Stimulated activated naive B cell treated with anti-CD40 and anti-IgM and Interleukin-4, amounts not matched to agents 10 μg/mL and 1 μg/mL and 100 μg/mL, for 72 hours (primary cell): ENCODE results near the gene AGL.
"Not testable (repeated sequence)": the region's sequence is repeated elsewhere in the genome, so short reads cannot be mapped to it uniquely, and the experiment has no call there.

Experiments
- ATAC-seq, 2 donors: fragments of 150-1000 bp; cut with Tn5 transposase; replicated peaks; 2 replicates each; pipeline ENCODE4 v1.10.0; 2021; ENCODE audit warnings: moderate library complexity in 1 of 2
- DNase-seq: peaks from one replicate; pipeline ENCODE4 v3.0.0; 2021
- H3K27ac Mint-ChIP-seq: one replicate; pipeline ENCODE4 v1.8.0; 2022; ENCODE audit warnings: mild to moderate bottlenecking, mixed read lengths
- H3K27me3 Mint-ChIP-seq, 2 donors: one replicate each; pipeline ENCODE4 v1.8.0; 2022; ENCODE audit warnings: mixed read lengths in 2 of 2
- H3K36me3 Mint-ChIP-seq, 2 donors: one replicate each; pipeline ENCODE4 v1.8.0; 2022; ENCODE audit warnings: mixed read lengths in 2 of 2, mild to moderate bottlenecking in 1 of 2
- H3K4me1 Mint-ChIP-seq, 2 donors: one replicate each; pipeline ENCODE4 v1.8.0; 2022; ENCODE audit warnings: mixed read lengths in 2 of 2, mild to moderate bottlenecking in 1 of 2
- H3K4me3 Mint-ChIP-seq, 2 donors: one replicate each; pipeline ENCODE4 v1.8.0; 2022; ENCODE audit warnings: mild to moderate bottlenecking in 2 of 2, mixed read lengths in 2 of 2, moderate library complexity in 1 of 2
- H3K9me3 Mint-ChIP-seq, 2 donors: one replicate each; pipeline ENCODE4 v1.8.0; 2022; ENCODE audit warnings: mixed read lengths in 2 of 2, mild to moderate bottlenecking in 1 of 2

The AGL gene

GRCh38 chr1:99942723-99943122, 92.6 kb downstream of the AGL start:
- Mint-ChIP-seq H3K4me1 (no peaks in the 10 kb centered on the region), H3K27me3 (peaks cover 5 to 6% of the 10 kb centered on the region in 2 donors), H3K36me3 (no peaks in the 10 kb centered on the region), H3K27ac (no peak overlapping the region), H3K4me3 (no peak overlapping the region), H3K9me3 (no peaks in the 10 kb centered on the region)
- DNase-seq = no peak
- ATAC-seq = no peak

- no peak overlapping the region for H3K27ac Mint-ChIP-seq
- ATAC-seq (no peak), DNase-seq (no peak)
Observed at GRCh38 chr1:99943223-99943794, 93.1 kb downstream of the AGL start.

DNA sequence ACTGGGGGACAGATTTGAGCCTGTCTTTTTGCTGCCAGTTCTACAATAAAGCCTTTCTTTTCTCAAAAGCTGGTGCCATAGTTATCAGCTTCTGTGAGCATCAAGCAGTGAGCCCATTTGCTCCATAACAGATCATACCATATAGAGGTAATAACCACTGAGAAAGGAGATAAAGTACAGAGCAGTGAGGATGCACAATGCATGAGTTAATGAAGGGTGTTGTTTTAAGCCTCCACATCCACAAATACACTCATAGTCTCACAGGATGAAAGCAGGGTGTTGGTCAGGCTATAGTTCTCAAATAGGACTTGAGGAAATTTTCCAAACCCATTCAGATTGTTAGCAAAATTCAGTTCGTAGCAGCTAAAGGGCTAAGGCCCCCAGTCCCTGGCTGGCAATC, 94.0 kb downstream of the AGL start:
- Mint-ChIP-seq H3K36me3 (no peaks in the 10 kb centered on the region), H3K27me3 (peaks cover 5 to 11% of the 10 kb centered on the region in 2 donors), H3K27ac (no peak overlapping the region), H3K4me1 (no peaks in the 10 kb centered on the region), H3K9me3 (no peaks in the 10 kb centered on the region), H3K4me3 (no peak overlapping the region)
- ATAC-seq (no peak), DNase-seq (no peak)

More at GRCh38 chr1:99943223-99943794, 93.1 kb downstream of the AGL start:
- Mint-ChIP-seq H3K4me1 (no peaks in the 10 kb centered on the region), H3K4me3 (no peak overlapping the region), H3K36me3 (no peaks in the 10 kb centered on the region), H3K27me3 (peaks cover 5 to 10% of the 10 kb centered on the region in 2 donors), H3K9me3 (no peaks in the 10 kb centered on the region)

DNA sequence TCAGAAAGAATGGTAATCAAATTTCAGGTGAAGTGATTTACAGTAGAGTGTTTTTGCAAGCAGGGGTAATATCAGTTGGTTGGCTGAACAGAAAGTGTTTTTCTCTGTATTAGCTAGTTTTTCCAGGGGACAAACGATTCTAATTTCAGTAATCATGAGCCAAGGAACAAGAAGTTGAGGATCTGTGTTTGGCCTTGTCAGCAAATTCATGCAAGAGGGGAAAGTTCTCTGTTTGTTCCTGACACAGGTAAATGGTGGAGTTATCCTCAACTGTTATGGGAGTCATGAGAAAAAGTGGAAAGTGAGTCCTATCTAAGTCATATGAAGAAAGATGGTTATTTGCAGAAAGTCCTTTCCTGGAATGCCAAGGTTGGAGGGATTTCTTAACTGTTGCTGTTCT, 95.0 kb downstream of the AGL start:
- H3K27me3 Mint-ChIP-seq = peaks cover 5 to 11% of the 10 kb centered on the region in 2 donors
- no peak for DNase-seq

DNA sequence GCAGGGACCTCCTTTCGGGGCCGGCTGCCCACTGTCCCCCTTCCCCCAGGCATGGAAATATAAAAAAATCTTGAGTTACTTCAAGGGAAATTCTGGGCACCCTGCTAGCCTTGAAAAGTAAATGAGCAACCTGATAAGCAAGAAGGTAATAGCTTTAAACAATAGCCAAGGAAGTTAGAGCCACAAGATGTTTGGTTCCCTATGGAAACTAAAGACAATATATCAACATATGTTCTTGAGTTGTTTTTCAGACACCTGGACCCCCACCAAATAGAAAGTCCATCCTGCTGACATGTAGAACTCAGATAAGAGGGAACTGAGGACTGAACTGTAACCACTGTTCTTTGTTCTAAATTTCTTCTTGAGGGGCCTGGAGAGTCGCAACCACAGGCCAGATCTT, 100.3 kb downstream of the AGL start:
- no peak overlapping the region for H3K27ac Mint-ChIP-seq
- H3K27me3 Mint-ChIP-seq = peaks cover 0 to 5% of the 10 kb centered on the region in 2 donors
- no peaks in the 10 kb centered on the region for H3K9me3 Mint-ChIP-seq
- ATAC-seq = no peak
- no peak overlapping the region for H3K4me3 Mint-ChIP-seq
- no peak for DNase-seq
- no peaks in the 10 kb centered on the region for H3K4me1 Mint-ChIP-seq
- H3K36me3 Mint-ChIP-seq = no peaks in the 10 kb centered on the region

More for the DNA sequence above, 95.0 kb downstream of the AGL start:
- Mint-ChIP-seq H3K27ac (no peak overlapping the region), H3K36me3 (no peaks in the 10 kb centered on the region), H3K9me3 (no peaks in the 10 kb centered on the region), H3K4me1 (no peaks in the 10 kb centered on the region), H3K4me3 (no peak overlapping the region)
- ATAC-seq = no peak

DNA sequence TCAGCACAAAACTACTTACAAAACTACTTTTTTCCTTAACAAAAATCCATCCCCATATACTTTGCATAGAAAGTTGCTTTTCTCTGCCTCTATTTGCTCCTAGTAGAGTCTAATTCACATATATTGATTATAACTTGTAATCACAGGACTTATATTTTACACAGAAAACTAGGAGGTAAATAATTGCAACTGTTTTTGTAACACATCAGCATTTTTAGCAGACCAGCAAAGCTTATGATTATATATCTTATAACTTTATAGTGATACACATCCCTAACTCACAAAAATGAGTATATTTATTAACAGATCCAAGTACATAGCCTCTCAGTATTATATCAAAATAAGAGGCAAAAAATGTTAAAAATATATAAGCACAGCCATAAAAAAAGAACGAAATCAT, 102.4 kb downstream of the AGL start:
- Mint-ChIP-seq H3K27ac (no peak overlapping the region), H3K4me3 (no peak overlapping the region), H3K9me3 (no peaks in the 10 kb centered on the region), H3K36me3 (no peaks in the 10 kb centered on the region), H3K27me3 (peaks cover 0 to 5% of the 10 kb centered on the region in 2 donors), H3K4me1 (no peaks in the 10 kb centered on the region)
- no peak for DNase-seq
- no peak for ATAC-seq

GRCh38 chr1:99955375-99955774, 105.2 kb downstream of the AGL start:
- H3K4me1 Mint-ChIP-seq = no peaks in the 10 kb centered on the region
- no peaks in the 10 kb centered on the region for H3K36me3 Mint-ChIP-seq
- no peaks in the 10 kb centered on the region for H3K9me3 Mint-ChIP-seq
- no peak overlapping the region for H3K27ac Mint-ChIP-seq
- H3K4me3 Mint-ChIP-seq = no peak overlapping the region
- no peak for DNase-seq
- no peaks in the 10 kb centered on the region for H3K27me3 Mint-ChIP-seq
- no peak for ATAC-seq

DNA sequence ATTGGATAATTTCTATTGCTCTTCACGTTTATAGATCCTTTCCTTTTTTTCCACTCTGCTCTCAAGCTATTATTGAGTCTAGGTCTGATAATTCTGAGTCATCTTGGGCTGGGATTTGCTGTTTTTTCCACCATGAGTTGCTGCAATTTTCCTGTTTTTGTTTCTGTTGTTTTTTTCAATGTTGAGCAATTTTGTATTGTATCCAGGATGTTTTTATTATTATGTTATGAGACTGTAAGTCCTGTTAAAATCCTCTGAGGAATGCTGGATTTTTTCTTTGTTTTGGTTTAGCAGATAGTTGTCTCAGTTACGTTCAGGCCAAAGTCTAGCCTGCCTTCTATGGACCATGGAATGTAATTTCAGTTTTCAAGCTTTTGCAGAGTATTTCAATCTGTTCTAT, 106.6 kb downstream of the AGL start:
- Mint-ChIP-seq H3K36me3 (no peaks in the 10 kb centered on the region), H3K4me3 (no peak overlapping the region), H3K27ac (no peak overlapping the region), H3K9me3 (no peaks in the 10 kb centered on the region), H3K4me1 (no peaks in the 10 kb centered on the region), H3K27me3 (no peaks in the 10 kb centered on the region)
- DNase-seq = no peak
- no peak for ATAC-seq

DNA sequence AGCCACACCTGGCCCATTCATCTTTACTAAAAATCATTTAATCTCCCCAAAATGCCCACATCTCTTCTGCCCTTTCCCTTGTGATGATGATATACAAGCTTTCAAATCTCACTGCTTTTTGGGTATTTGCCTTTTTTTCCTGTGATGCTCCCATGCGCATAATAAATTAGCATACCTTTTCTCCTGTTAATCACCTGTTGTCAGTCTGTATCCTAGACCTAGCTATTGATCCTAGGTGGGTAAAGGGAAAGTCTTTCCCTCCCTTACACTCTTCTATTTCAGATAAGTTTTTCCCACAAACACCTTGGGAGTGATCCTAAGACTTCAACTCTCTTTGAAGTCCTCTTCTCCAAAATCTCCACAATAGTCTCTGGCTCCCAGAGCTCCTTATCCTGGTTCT, 107.7 kb downstream of the AGL start:
- ATAC-seq (no peak), DNase-seq (no peak)
- Mint-ChIP-seq H3K9me3 (no peaks in the 10 kb centered on the region), H3K4me3 (no peak overlapping the region), H3K4me1 (no peaks in the 10 kb centered on the region), H3K27ac (no peak overlapping the region), H3K27me3 (no peaks in the 10 kb centered on the region), H3K36me3 (no peaks in the 10 kb centered on the region)

DNA sequence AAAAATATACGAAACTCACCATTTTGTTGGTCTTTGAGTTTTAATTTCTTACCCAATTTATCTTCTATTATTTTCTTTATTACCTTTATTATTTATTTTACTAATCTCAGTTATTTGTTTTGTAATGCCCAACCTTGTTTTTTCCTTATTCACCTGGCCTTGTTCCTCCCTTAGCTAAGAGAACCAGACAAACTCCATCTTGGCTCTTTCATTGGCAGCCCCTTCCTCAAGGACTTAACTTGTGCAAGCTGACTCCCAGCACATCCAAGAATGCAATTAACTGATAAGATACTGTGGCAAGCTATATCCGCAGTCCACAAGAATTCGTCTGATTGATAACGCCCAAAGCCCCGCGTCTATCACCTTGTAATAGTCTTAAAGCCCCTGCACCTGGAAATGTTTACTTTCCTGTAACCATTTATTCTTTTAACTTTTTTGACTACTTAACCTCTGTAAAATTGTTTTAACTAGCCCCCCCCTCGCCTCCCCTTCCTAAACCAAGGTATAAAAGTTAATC, 109.1 kb downstream of the AGL start:
- H3K9me3 Mint-ChIP-seq = not testable (repeated sequence)

DNA sequence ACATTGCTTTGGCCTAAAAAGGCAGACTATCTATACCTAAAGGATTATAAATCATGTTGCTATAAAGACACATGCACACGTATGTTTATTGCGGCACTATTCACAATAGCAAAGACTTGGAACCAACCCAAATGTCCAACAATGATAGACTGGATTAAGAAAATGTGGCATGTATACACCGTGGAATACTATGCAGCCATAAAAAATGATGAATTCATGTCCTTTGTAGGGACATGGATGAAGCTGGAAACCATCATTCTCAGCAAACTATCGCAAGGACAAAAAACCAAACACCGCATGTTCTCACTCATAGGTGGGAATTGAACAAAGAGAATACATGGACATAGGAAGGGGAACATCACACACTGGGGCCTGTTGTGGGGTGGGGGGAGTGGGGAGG, 110.1 kb downstream of the AGL start:
- DNase-seq, H3K4me1 Mint-ChIP-seq, H3K27ac Mint-ChIP-seq, H3K9me3 Mint-ChIP-seq, H3K4me3 Mint-ChIP-seq, ATAC-seq, H3K36me3 Mint-ChIP-seq, H3K27me3 Mint-ChIP-seq: not testable (repeated sequence)

More for the DNA sequence above, 109.1 kb downstream of the AGL start:
- H3K27ac Mint-ChIP-seq, H3K36me3 Mint-ChIP-seq, H3K4me1 Mint-ChIP-seq, H3K27me3 Mint-ChIP-seq, DNase-seq, ATAC-seq, H3K4me3 Mint-ChIP-seq: not testable (repeated sequence)

DNA sequence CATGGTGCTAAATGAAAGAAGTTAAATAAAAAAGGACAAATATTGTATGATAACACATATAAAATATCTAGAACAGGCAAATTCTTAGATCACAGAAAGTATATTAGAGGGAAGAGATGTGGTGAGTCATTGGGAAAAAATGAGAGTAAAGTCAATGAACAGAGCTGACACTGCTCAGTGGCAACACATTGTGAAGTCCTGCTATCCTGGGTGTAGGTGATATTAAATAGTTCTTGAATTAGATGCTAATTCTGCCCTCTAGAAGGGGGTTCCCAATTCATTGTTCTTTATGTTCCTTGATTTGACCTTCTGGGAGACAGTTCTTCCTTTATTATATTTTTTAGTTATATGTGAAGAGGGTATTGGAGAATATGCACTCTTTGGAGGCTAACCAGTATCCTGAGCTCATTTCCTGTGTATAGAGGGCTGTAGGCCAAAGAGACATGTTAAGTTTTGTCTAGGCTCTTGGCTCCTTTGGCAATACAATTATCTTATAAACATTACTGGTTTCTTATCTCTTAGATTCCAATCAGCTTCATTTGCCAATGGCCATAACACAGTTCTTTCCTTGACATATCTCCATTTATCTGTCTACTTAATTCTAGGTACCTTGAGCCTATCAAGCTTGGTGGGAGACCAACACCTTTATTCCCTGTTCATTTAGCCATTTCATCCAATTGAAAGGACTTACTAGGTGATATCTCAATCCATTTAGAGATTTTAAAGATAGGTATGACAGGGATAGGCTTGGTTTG, 113.1 kb downstream of the AGL start:
- no peak for DNase-seq
- H3K4me3 Mint-ChIP-seq = no peak overlapping the region
- peaks cover 0 to under 1% of the 10 kb centered on the region in 2 donors for H3K4me1 Mint-ChIP-seq
- no peaks in the 10 kb centered on the region for H3K27me3 Mint-ChIP-seq
- H3K27ac Mint-ChIP-seq = no peak overlapping the region
- H3K36me3 Mint-ChIP-seq = no peaks in the 10 kb centered on the region
- ATAC-seq = no peak
- H3K9me3 Mint-ChIP-seq = peaks cover 0 to under 1% of the 10 kb centered on the region in 2 donors

GRCh38 chr1:99964806-99965205, 114.6 kb downstream of the AGL start:
- no peaks in the 10 kb centered on the region for H3K27me3 Mint-ChIP-seq
- no peak for ATAC-seq
- no peaks in the 10 kb centered on the region for H3K36me3 Mint-ChIP-seq
- peaks cover 0 to 2% of the 10 kb centered on the region in 2 donors for H3K9me3 Mint-ChIP-seq
- H3K4me1 Mint-ChIP-seq = peaks cover 5 to 7% of the 10 kb centered on the region in 2 donors
- H3K27ac Mint-ChIP-seq = no peak overlapping the region
- DNase-seq = no peak
- no peak overlapping the region for H3K4me3 Mint-ChIP-seq

DNA sequence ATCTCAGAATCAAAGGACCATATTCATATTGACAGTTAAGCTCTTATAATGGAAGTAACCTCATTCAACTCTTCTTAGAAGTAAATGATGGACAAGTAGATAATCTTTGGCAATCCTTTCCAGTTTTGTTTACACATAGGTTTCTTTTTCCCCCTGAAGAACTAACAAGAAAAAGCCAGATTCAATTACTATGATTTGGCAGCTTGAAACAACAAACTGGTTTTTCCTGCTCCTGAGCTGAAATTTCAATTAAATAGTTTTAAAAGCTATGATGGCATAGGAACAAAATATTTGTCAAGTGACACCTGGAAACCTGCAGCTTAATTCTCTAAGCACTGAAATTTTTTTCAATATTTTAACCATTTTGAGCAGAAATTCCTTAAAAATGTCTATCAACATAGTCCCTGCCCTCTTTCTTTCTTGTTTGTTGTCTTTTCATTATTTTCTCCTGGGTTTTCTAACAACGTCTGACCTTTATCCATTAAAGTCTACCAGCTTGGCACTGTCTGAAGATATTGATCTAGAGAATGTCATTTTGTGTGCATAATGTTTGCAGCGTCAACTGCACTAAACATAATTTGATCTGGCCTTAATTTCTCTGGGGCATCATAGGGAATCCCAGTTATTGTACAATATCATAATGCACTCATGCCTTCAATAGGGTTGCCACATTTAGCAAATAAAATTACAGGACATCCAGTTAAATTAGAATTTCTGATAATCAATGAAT, 115.7 kb downstream of the AGL start:
- Mint-ChIP-seq H3K36me3 (no peaks in the 10 kb centered on the region), H3K27me3 (no peaks in the 10 kb centered on the region), H3K27ac (no peak overlapping the region), H3K4me1 (peaks cover 10 to 11% of the 10 kb centered on the region in 2 donors), H3K4me3 (no peak overlapping the region), H3K9me3 (peaks cover 0 to 2% of the 10 kb centered on the region in 2 donors)
- ATAC-seq (no peak), DNase-seq (no peak)
